Bronchial epithelial cell (primary cell): ENCODE data around the gene ATP2B3. TPM values are rescaled to one million over a fixed set of nuclear protein-coding genes. Genes with fewer than 3 reads are reported as not detected.

ENCODE experiments used
- DNase-seq: peaks from one replicate; pipeline ENCODE4 v3.0.0-alpha.2; 2010; ENCODE audit warnings: low read depth
- FAIRE-seq: peaks from 2 replicates; lab custom pipeline; 2011; peaks lifted over from hg19 to GRCh38; lab: Jason Lieb, UNC
- H3K27me3 ChIP-seq: 2 replicates; pipeline ENCODE4 v1.5.1; 2011; ENCODE audit warnings: low read length; ENCODE audit not compliant: control insufficient read depth, insufficient read depth
- H3K36me3 ChIP-seq: 2 replicates; pipeline ENCODE4 v1.5.1; 2011; ENCODE audit warnings: low read length; ENCODE audit not compliant: control insufficient read depth, insufficient read depth
- H3K4me3 ChIP-seq: 2 replicates; pipeline ENCODE4 v1.5.1; 2011; ENCODE audit warnings: mild to moderate bottlenecking, low read depth, low read length, control low read depth
- total RNA-seq: library from RNA; depleted of rRNA; stranded (reverse); fragments of >200 nt; gene quantifications from 2 replicates; pipeline ENCODE4 v1.2.1, GENCODE V29; 2014
- TF ChIP-seq, protein P1 (sequence below): IDR thresholded peaks from 2 replicates; pipeline ENCODE4 v1.5.1; 2011; ENCODE audit warnings: mild to moderate bottlenecking, moderate library complexity, low read length, control low read depth, inconsistent platforms; ENCODE audit not compliant: insufficient read depth, severe bottlenecking

Gene ATP2B3
- total RNA-seq, 1 donor from 2014 or later: not detected

DNA sequence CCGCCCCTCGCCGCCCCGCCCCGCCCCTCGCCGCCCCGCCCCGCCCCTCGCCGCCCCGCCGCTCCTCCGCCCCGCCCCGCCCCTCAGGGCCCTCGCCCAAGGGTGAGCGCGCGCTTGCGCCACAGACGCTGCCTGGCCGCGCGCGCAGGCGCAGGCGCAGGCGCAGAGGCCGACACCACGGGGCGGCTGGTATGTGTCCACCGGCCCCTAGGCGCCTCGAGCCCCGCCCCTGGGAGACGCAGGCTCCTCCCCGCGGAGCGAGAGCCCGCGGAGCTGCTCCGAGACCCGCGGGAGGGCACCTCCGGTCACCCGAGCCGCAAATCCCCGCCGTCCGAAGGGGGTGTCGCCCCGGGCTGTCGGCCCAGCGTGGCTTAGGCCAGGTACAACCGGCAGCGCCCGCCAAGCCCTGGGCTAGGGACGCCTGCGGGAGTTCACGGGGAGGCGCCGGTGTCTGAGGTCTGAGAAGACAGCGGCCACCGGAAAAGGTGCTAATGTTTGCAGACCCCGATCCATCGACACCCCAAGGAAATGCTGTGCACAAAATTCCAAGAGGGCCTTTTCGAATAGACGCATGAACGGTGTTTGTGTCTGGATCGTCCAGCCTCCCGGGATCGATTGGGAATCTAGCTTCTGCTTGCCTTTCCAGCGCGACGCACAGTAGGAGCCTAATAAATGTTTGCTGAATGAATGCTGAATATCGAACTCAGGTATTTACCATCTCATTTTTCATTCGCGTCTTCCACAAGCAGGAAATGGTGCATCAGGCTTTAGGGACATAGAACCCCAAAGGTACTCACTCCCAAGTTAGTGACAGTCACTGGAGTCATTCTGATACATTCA is 82.0 kb downstream of the ATP2B3 start:
- Histone ChIP-seq H3K27me3 (no peaks in the 10 kb centered on the region), H3K36me3 (peaks cover 1% of the 10 kb centered on the region), H3K4me3 (peak overlapping the region; percentile 64)
- peak; percentile 58 for DNase-seq
- TF ChIP-seq, protein P1, sequence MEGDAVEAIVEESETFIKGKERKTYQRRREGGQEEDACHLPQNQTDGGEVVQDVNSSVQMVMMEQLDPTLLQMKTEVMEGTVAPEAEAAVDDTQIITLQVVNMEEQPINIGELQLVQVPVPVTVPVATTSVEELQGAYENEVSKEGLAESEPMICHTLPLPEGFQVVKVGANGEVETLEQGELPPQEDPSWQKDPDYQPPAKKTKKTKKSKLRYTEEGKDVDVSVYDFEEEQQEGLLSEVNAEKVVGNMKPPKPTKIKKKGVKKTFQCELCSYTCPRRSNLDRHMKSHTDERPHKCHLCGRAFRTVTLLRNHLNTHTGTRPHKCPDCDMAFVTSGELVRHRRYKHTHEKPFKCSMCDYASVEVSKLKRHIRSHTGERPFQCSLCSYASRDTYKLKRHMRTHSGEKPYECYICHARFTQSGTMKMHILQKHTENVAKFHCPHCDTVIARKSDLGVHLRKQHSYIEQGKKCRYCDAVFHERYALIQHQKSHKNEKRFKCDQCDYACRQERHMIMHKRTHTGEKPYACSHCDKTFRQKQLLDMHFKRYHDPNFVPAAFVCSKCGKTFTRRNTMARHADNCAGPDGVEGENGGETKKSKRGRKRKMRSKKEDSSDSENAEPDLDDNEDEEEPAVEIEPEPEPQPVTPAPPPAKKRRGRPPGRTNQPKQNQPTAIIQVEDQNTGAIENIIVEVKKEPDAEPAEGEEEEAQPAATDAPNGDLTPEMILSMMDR: no peak
- no peak for FAIRE-seq

DNA sequence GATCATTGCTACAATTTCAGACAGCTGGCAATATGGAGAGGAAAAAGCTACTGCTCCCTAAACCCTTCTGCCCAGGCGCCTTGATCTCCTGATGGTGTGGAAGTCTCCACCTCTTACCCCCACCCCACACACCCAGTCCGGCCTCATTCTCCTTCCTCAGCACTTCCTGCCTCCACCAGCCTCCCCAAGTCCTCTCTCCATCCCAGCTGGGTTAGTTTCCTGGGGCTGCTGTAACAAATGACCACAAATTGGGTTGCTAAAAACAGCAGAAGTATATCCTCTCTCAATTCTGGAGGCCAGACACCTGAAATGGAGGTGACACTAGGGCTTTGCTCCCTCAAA is 82.6 kb downstream of the ATP2B3 start:
- DNase-seq: no peak
- Histone ChIP-seq H3K27me3 (no peaks in the 10 kb centered on the region), H3K4me3 (peak overlapping the region; percentile 64), H3K36me3 (peaks cover 1% of the 10 kb centered on the region)
- FAIRE-seq: no peak
- TF ChIP-seq, protein P1: no peak

DNA sequence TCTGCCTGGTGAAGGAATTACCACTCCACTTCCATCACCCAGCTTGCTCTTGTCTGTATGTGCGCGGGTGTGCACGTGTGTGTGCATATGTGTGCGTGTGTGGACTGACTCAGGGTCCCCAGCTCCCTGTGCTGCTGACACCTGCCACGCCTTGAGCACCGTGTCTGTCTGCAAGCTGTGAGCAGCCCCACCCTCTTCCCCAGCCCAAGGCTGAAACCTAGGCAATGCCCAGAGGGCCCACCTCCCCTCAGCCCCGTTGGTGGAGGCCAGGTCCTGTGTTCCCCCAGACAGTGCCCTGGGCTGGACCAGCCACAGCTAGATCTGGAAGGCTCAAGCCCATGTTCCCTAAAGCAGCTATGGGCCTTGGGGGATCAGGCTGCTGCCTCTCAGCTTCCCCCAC is 83.5 kb downstream of the ATP2B3 start:
- no peak overlapping the region for H3K4me3 ChIP-seq
- TF ChIP-seq, protein P1: no peak
- no peaks in the 10 kb centered on the region for H3K36me3 ChIP-seq
- no peak for FAIRE-seq
- no peaks in the 10 kb centered on the region for H3K27me3 ChIP-seq
- DNase-seq: no peak

DNA sequence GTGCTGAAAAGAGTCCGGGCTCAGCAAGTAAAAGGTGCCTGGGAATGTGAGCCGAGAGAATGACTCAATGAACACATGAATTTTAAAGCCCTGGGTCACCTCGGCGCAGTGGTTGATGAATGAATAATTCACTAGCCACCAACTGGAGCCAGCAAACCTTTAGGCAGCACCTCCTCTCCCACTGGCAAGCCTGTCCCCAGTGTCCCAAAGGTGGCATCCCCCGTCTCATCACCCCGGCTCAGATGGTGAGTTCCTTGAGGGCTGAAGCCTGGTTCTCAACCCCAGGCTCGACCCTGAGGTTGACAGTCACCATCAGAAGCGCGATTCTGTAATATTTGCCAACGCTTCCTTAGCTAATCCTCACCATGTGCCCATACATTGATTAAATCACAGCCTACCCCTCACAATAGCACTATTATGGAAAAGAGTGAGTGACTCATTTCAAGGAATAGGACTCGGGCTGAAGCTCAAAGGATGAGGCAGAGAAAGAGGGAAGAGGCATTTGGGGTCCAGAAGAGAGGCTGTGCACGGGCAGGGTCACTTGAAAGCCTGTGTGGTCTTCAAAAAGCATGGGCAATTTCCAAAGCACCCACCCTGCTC is 84.2 kb downstream of the ATP2B3 start:
- Histone ChIP-seq H3K27me3 (no peaks in the 10 kb centered on the region), H3K4me3 (no peak overlapping the region), H3K36me3 (no peaks in the 10 kb centered on the region)
- FAIRE-seq (peak; percentile 66), DNase-seq (no peak)
- TF ChIP-seq, protein P1: no peak

DNA sequence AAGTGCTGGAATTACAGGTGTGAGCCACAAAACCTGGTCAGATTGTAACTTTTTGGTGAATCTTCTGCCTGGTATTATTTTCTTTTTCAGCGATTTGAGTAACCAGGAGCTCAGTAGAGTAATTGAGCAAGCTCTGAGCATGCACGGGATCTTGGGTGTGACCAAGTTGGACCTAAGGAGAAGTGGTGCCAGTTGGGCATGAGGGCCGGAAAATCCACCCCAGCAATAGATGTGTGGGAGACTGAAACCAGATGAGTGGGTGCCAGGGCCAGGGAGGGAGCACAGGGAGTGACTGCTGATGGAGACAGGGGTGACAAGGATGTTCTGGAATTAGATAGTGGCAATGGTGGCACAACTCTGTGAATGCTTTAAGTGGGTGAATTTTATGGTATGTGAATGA is 85.2 kb downstream of the ATP2B3 start:
- Histone ChIP-seq H3K27me3 (no peaks in the 10 kb centered on the region), H3K36me3 (no peaks in the 10 kb centered on the region), H3K4me3 (no peak overlapping the region)
- TF ChIP-seq, protein P1: no peak
- DNase-seq: no peak
- FAIRE-seq: no peak
